Measurements from ENCODE around the gene CHP1. TPM values are rescaled to one million over a fixed set of nuclear protein-coding genes. Genes with fewer than 3 reads are reported as not detected.
"Not testable (repeated sequence)": the region's sequence is repeated elsewhere in the genome, so short reads cannot be mapped to it uniquely, and the experiment has no call there.

CHP1 gene
- 71.6 and 72.9 TPM in 2 replicates for total RNA-seq

DNA sequence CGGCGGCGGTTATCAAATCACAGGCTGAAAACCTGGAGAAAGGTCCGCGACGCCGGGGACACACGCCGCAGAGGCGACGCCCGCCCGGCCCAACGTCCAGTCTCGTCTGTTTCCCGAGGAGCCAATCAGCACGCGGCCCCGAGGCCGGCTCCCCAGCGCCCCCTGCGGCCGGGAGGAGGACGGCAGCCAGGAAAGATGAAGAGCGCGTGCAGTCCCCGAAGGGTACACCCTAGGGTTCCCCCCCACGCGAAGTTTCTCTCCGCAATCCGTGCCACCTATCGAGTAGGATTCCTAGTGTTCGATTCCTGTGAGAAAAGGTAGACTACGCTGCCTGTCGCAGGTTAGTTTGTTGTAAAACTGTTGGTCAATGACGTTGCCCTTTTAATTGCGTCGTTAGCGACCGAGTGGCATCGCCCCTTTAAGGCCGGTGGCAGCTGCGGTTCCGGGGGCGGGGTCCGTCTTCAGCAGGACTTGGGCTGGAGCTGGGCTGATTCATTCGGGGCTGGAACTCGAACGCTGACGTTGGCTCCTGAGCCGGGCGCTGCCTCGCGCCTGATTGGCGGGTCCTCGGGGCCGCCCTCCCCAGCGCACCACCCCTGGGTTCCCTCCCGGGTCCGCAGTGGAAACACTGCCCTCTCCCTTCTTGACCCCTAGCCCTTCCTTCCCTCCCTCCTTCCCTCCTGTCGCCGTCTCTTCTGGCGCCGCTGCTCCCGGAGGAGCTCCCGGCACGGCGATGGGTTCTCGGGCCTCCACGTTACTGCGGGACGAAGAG, at the start of gene CHP1, which contains the start of gene EXD1:
Gene CHP1 (plus strand): TSS at position 619 of the 772 bp plus-strand sequence. CDS start 115 bp downstream, at position 734.
Gene EXD1 (minus strand): TSS at position 108 of the 772 bp plus-strand sequence. CDS start 4,182 bp downstream, outside the sequence.
- intact Hi-C loops (cut with micrococcal nuclease): loop anchor here (1.0 to 10.0 kb wide), 15 partner anchors 52 to 1346 kb away; partner anchors contain the start of genes CHAC1, GANC, INO80 and MAPKBP1

DNA sequence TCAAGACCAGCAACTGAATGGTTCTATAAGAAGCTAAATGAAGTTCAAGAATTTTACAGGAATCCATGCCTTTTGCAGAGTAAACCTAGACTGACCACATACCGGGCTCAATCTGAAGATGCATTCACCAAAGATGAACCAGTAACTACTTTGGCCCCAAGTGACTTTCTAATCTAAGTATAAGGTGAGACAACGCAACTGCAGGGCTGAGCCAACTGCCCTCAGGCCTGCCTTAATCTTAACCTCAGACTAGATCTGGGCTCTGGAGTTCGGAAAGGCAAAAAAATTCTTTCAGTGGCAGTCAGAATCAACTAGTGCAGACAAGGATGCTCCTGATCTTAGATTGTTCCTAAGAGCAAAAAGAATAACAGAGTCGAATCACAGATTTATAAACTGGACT, 48.8 kb upstream of the CHP1 start:
- intact Hi-C loops (cut with micrococcal nuclease): loop anchor here (10.0 kb wide), 1 partner anchor 97 kb away; no protein-coding TSS in a partner anchor

DNA sequence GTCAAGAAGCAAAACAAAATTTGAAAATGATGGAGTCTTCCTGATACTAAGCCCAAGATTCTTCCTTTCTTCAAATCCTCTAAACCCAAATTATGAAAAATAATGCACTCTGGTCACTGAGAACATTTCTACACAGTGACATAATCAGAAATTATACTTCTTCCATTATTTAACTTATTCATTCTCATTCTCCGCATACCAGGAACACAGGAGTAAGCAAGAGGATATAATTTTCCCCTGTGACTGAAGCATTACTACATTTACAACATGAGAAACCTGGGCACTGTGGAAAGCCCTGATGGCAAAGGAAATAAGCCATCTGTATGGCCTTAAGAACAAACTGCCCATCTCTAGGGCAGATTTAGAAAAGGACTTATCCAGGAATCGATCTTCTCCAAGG, 47.5 kb upstream of the CHP1 start:
- intact Hi-C loops (cut with micrococcal nuclease): loop anchor here (10.0 kb wide), 1 partner anchor 99 kb away; no protein-coding TSS in a partner anchor

DNA sequence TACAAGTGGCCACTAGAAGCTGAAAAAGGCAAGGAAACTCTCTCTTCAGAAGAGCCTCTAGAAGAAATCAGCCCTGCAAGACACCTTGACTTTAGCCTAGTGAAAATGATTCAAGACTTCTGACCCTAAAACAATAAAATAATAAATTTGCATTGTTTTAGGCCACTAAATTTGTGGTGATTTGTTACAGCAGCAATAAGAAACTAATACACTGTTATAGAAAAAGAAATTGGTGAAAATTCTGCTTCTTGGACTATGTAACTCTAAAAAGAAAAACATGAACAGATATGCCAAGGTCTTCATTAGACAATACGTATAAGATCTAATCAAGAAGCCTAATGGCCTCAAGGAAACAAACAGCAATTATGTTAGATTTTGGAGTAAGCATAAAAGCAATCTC, 36.6 kb upstream of the CHP1 start:
- intact Hi-C loops (cut with micrococcal nuclease): no loop called here

DNA sequence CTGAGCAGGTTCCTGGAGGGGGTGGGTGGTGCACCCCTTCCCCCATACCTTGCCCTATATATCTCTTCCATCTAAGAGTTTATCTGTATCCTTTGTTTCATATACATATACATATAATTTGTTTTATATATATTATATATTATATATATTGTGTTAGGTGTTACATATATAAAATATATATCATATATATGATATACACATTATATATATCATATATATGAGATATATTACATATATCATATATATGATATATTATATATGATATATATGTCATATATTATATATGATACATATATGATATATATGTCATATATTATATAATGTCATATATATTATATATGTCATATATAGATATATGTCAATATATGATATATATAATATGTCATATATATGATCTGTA, 31.6 kb upstream of the CHP1 start:
- intact Hi-C loops (cut with micrococcal nuclease): no loop called here

DNA sequence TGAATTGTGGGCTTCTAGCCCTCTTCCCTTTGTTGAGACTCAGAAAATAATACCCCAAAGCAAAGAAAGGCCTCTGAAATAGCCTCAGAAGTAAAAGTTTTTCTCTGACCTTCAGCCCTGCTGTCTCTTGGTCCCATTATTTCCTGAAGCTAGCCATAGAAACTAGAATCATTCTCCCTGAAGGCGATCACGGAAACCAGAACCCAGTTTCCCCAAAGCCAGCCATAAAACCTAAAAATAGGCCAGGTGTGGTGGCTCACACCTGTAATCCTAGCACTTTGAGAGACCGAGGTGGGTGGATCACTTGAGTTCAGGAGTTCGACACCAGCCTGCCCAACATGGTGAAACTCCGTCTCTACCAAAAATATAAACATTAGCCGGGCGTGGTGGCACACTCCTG, 27.7 kb upstream of the CHP1 start:
- intact Hi-C loops (cut with micrococcal nuclease): no loop called here

DNA sequence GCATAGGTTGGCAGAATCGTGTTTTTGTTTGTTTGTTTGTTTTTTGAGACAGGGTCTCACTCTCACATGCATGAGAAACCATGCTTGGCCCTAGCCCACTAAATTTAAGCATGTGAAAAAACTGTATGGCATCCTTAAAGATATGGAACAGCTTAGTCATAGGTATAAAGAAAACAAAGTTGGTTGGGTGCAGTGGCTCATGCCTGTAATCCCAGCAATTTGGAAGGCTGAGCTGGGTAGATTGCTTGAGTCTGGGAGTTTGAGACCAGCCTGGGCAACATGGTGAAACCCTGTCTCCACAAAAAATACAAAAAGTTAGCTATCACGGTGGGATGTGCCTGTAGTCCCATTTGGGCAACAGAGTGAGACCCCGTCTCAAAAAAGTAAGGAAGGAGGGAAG, 25.8 kb upstream of the CHP1 start:
- intact Hi-C loops (cut with micrococcal nuclease): no loop called here

DNA sequence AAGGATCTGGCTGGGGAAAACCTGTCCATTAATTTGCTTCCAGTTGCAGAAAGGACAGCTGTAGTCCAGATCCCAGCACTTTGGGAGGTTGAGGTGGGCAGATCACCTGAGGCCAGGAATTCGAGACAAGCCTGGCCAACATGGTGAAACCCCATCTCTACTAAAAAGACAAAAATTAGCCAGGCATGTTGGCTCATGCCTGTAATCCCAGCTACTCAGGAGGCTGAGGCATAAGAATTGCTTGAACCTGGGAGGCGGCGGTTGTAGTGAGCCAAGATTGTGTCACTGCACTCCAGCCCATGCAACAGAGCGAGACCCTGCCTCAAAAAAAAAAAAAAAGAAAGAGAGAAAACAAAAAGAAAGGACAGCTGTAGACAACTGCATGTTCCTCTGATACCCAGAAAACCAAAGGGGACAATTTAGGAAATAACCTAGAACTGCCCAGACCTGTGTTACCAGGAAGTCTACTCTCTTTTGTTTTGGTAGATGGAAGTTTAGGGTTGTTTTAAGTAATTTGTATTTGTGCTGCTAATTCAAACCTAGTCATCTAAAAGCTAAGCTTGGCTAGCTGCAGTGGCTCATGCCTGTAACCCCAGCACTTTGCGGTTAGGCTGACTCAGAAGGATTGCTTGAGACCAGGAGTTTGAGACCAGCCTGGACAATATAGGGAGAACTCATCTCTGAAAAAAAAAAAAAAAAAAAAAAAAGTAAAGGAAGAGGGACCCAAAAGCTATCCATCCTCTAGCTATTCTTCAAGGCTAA, 23.2 kb upstream of the CHP1 start:
- intact Hi-C loops (cut with micrococcal nuclease): no loop called here

DNA sequence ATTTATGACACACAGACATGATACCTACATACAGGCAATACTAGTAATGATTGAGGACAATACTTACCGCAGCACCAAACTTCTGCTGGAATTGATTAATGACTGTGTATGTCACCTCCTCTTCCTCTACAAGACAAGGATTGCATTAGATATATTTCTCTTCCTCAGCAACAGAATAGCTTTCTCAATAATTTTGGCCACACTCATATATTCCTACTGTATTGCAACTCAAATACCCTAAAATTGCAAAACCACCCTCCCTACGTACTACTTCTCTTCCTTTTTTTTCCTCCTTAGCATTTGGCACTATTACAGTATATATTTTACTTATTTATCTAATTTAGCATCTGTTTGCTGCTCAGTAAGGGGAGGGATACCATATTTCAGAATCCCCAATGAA, 15.4 kb upstream of the CHP1 start:
- intact Hi-C loops (cut with micrococcal nuclease): no loop called here

DNA sequence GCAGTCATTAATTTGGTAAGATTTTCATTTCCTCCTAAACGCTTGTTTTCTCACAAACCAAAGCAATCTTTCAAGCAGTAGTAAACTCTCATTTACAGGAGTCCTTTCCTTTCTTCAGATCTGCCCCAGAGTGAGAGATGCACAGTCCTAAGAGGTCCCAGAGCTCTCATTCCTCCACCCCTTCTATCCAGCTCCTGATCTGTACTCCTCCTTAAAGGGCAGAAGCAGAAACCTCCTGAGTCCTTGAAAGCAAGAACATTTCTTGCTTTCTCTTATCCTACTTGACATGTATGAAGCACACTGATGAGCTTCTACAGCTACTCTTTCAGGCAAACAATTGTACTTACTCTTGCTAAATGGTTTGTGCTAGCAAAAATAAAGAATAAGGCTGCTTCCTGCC, 12.2 kb upstream of the CHP1 start:
- intact Hi-C loops (cut with micrococcal nuclease): no loop called here

DNA sequence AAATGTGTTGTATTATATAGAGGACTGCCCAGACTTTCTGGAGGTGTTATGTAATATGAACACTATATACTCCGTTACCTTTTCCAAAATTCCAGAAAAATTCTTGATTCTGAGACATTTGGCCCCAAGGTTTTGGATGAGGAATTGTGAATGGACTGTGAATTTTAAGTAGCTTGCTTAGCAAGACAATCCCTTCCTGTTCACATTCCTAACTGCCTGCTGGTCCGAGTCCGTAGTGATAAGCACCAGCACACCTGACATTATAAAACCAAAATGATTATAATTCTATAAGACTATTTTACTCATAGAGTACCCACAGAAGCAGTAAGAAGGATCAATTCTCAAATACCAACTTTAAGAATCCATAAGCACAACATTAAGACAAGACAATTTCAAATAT, 11.7 kb upstream of the CHP1 start:
- intact Hi-C loops (cut with micrococcal nuclease): no loop called here

DNA sequence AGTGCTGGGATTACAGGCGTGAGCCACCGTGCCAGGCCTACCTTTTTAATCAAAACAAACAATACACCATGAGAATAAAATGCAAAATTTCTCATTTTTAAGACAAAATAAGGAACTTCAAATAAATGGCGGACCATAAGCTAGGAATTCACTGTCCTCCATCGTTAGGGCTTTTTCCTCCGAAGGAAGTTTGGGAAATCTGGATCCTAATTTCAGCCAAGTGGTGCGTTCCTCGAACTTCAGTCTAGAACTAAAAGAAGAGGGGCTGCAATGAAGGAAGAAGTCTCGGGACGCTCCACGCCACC, 771 bp upstream of the CHP1 start:
- intact Hi-C loops (cut with micrococcal nuclease): loop anchor here (1.0 to 10.0 kb wide), 6 partner anchors 335 to 1347 kb away; partner anchors contain the start of genes GANC, RMDN3, STARD9 and TMEM87A

DNA sequence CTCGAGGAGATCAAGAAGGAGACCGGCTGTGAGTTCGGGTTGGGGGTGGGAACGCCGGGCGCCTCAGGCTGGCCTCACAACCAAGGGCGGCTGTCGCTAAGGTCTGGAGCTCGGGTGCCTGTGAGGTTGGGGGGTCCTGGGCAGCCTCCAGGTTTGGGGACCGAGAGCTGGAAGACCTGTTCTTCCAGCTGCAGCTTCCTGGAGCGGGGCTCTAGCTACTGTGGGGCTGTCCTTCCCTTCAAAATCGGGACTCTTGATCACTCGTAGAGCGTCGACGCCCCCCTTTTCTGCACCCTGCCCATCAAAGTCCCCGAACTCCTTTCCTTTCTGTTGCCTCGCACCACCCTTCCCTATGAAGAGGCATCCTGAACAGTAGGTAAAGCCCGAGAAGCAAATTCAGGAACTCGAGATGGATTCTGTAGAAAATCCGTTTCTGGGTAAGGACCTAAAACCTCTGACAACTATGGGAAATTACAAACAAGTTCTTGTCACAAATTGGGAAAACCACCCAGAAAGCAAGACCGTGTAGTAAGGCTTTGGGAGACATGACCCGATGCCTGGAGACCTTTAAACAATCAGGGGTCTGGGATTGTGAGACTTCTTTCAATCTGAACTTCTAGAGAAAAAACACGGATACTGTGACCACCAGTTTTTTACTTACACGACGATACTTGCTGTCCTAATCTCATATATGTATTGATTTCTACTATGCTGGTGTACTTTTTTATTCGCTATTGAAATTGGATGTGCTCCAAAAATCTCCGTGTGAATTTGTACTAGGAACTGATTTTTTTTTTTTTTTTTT, 556 bp downstream of the CHP1 start:
- intact Hi-C loops (cut with micrococcal nuclease): loop anchor here (1.0 to 10.0 kb wide), 14 partner anchors 52 to 1346 kb away; partner anchors contain the start of genes CHAC1, GANC, INO80 and MAPKBP1

DNA sequence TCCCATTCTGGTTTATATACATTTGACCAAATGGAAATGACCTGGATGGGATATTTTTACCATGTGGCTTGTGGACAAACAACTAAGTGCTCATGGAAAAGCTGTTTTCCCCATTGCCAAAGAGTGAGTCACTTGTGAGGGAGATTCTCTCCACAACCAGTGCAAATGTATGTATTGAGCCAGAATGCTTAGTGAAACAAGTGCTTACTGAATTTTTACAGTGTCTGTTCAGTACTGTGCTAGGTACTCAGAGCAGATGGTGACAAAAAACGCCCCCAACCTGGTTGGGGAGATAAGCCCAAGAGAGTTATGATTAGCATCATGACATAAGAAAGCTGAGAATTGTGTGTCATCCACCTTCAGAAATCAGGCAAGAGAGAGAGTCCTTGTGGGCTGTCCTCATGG, 2.3 kb downstream of the CHP1 start:
- intact Hi-C loops (cut with micrococcal nuclease): loop anchor here (5.0 to 10.0 kb wide), 3 partner anchors 476 to 1344 kb away; partner anchors contain the start of genes GANC, RMDN3, STARD9 and TMEM87A

DNA sequence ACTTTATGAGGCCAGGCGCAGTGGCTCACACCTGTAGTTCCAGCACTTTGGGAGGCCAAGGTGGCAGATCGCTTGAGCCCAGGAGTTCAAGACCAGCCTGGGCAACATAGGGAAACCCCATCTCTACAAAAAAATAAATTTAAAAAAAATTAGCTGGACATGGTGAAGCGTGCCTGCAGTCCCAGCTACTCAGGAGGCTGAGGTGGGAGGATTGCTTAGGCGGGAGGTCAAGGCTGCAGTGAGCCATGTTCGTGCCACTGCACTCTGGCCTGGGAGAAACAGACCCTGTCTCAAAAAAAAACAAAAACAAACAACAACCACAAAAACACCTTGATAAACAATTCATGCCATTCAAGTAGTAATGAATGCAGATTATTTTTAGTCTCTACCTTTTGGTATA, 4.2 kb downstream of the CHP1 start:
- intact Hi-C loops (cut with micrococcal nuclease): loop anchor here (10.0 kb wide), 1 partner anchor 1040 kb away; the partner anchor contains the start of genes GANC and TMEM87A

DNA sequence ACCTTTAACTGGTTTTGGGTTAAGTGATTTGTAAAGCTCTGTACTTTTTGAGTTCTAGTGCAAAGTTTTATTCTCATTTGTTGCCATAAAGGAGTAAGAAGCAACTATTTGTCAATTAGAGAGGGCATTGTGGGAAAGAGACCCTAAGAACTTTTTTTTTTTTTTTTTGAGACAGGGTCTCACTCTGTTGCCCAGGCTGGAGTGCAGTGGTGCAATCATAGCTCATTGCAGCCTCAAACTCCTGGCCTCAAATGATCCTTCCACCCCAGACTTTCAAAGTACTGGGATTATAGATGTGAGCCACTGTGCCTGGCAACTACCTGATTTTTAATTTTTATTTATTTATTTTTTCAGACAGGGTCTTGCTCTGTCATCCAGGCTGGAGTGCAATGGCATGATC, 4.9 kb downstream of the CHP1 start:
- intact Hi-C loops (cut with micrococcal nuclease): loop anchor here (10.0 kb wide), 1 partner anchor 1039 kb away; the partner anchor contains the start of genes GANC and TMEM87A

DNA sequence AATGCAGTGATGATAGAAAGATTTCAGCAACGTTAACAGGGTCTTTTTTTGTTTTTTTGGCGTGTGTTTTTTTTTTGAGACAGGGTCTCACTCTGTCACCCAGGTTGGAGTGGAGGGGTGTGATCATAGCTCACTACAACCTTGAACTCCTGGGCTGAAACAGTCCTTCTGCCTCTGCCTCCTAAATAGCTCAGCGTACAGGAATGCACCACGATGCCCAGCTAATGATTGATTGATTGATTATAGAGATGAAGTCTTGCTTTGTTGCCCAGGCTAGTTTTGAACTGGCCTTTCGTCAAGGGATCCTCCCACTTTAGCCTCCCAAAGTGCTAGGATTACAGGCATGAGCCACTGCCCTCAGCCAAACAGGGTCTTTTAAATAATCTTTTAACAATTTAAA, 7.0 kb downstream of the CHP1 start:
- intact Hi-C loops (cut with micrococcal nuclease): loop anchor here (10.0 kb wide), 1 partner anchor 1037 kb away; the partner anchor contains the start of genes GANC and TMEM87A

DNA sequence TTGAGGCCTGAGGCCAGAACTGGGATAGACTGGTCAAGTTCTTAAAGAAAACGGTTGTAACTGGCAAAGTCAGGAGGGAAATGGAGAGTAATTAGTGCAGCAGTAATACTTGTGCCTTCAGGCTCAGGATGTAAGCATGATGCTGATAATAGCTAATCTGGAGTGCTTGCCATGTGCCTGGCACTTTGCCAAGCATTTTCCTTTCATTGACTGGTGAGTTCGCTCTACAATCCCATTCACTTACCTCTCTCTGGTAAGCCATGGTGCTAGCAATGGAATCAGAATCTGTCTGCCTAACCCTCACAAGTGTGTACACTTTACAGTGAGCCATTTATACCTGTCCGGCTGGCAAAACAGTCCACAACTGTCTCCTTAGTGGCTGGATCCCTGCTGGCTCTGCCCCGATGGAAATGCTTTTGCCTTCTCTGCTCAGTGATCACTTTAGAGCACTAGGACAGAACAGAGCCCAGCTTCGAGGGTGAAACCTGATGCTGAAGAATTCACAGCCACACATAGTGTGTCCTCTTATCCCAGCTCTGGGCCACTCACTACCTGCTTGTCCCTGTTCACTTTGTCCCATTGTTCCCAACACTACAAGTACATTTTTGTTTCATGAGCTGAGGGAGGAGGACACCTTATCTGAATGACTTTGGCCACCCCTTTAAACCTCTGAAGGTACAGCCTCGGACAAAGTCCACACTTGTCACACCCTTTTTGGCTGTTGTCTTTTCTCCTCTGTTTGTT, 10.3 kb downstream of the CHP1 start:
- intact Hi-C loops (cut with micrococcal nuclease): no loop called here

DNA sequence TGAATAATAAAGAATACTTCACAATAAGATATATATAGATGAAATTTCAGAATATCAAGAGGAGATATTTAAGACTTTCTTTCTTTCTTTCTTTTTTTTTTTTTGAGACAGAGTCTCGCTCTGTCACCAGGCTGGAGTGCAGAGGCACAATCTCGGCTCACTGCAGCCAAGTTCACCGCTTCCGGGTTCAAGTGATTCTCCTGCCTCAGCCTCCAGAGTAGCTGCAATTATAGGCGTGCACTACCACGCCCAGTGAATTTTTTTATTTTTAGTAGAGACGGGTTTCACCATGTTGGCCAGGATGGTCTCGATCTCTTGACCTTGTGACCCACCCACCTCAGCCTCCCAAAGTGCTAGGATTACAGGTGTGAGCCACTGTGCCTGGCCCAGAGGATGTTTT, 19.7 kb downstream of the CHP1 start:
- intact Hi-C loops (cut with micrococcal nuclease): not testable (repeated sequence)

DNA sequence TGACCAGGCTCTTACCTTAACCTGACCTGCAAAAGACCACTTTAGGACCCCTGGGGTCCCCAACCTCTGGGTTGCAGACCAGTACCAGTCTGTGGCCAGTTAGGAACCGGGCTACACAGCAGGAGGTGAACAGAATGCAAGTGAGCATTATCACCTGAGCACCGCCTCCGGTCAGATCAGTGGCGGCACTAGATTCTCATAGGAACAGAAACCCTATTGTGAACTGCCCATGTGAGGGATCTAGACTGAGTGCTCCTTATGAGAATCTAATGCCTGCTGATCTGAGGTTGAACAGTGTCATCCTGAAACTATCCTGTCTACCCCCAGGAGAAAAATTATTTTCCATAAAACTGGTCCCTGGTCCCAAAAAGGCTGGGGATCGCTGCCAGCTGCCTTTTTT, 20.3 kb downstream of the CHP1 start:
- intact Hi-C loops (cut with micrococcal nuclease): no loop called here
